Choroid plexus epithelial cell (primary cell): ENCODE measurements around the gene STAC.
A peak's percentile ranks its signal among the peaks of the same experiment; 100 is the strongest.

Experiments used
- DNase-seq: peaks from one replicate; pipeline ENCODE4 v3.0.0-alpha.2; 2010; ENCODE audit warnings: low read depth
- H3K4me3 ChIP-seq: 2 replicates; pipeline ENCODE4 v1.5.1; 2011; ENCODE audit warnings: low read depth, mild to moderate bottlenecking, control low read depth, low read length, moderate library complexity
- CTCF ChIP-seq: conservative IDR thresholded peaks from 2 replicates; pipeline ENCODE4 v1.5.1; 2011; ENCODE audit warnings: low read depth, mild to moderate bottlenecking, control low read depth, inconsistent platforms, low read length, moderate library complexity

Gene STAC

GRCh38 chr3:36538136-36538749, 157.9 kb downstream of the STAC start:
- TF ChIP-seq CTCF, result no peak
- no peak for DNase-seq
- H3K4me3 ChIP-seq, result no peak overlapping the region

GRCh38 chr3:36540888-36541518, 160.7 kb downstream of the STAC start:
- peak; percentile 94 for TF ChIP-seq CTCF
- no peak overlapping the region for H3K4me3 ChIP-seq
- peak; percentile 69 for DNase-seq

GRCh38 chr3:36542186-36542585, 161.9 kb downstream of the STAC start:
- peak; percentile 5 for DNase-seq
- TF ChIP-seq CTCF, result no peak
- H3K4me3 ChIP-seq, result no peak overlapping the region

GRCh38 chr3:36543276-36543997, 163.1 kb downstream of the STAC start:
- no peak for TF ChIP-seq CTCF
- DNase-seq, result no peak

GRCh38 chr3:36546226-36546625, 165.9 kb downstream of the STAC start:
- peak; percentile 23 for DNase-seq
- H3K4me3 ChIP-seq, result no peak overlapping the region
- TF ChIP-seq CTCF, result no peak

More at GRCh38 chr3:36543276-36543997, 163.1 kb downstream of the STAC start:
- no peak overlapping the region for H3K4me3 ChIP-seq

GRCh38 chr3:36548712-36549111, 168.4 kb downstream of the STAC start:
- no peak for TF ChIP-seq CTCF
- no peak overlapping the region for H3K4me3 ChIP-seq

More at GRCh38 chr3:36548712-36549111, 168.4 kb downstream of the STAC start:
- no peak for DNase-seq
